ENCODE data around the gene PSMD14. TPM values are rescaled to one million over a fixed set of nuclear protein-coding genes. Genes with fewer than 3 reads are reported as not detected.

The PSMD14 gene
- total and polyA plus RNA-seq, 2 of the 8 experiments (the other 6 are each of a cell fraction or from before 2014, with no cell fraction given): 53.9 to 88.7 TPM

DNA sequence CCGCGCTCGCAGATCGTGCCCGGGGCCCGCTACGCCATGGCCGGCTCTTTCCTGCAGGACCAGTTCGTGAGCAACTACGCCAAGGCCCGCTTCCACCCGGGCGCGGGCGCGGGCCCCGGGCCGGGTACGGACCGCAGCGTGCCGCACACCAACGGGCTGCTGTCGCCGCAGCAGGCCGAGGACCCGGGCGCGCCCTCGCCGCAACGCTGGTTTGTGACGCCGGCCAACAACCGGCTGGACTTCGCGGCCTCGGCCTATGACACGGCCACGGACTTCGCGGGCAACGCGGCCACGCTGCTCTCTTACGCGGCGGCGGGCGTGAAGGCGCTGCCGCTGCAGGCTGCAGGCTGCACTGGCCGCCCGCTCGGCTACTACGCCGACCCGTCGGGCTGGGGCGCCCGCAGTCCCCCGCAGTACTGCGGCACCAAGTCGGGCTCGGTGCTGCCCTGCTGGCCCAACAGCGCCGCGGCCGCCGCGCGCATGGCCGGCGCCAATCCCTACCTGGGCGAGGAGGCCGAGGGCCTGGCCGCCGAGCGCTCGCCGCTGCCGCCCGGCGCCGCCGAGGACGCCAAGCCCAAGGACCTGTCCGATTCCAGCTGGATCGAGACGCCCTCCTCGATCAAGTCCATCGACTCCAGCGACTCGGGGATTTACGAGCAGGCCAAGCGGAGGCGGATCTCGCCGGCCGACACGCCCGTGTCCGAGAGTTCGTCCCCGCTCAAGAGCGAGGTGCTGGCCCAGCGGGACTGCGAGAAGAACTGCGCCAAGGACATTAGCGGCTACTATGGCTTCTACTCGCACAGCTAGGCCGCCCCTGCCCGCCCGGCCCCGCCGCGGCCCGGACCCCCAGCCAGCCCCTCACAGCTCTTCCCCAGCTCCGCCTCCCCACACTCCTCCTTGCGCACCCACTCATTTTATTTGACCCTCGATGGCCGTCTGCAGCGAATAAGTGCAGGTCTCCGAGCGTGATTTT, 115.5 kb downstream of the PSMD14 start:
- POLR2A ChIA-PET (ENCODE audit: partially characterized antibody): interaction anchor here (1.5 kb wide), 1 partner anchor 10 kb away, joined by 7 read pairs; no protein-coding TSS in a partner anchor
- Histone ChIP-seq H2BK120ac (replicated peaks; ENCODE audit: low read depth, low read length) (no peak overlapping the region), H2AFZ (ENCODE audit: low read length) (peak overlapping the region; percentile 48; the same call in 1 of the 2 replicates), H2BK12ac (ENCODE audit: low read depth, low read length) (no peak overlapping the region), H3K14ac (ENCODE audit: insufficient read length) (no peak overlapping the region), H3K36me3 (ENCODE audit: control insufficient read depth in 2 of 4, insufficient read depth in 4 of 4, low read length in 3 of 4) (peaks cover 0 to 3% (median 0%) of the 10 kb centered on the region in 4 experiments; a peak in 1 of 8 replicates), H3K23me2 (ENCODE audit: low read depth, low read length) (peaks cover 12% of the 10 kb centered on the region), H4K5ac (ENCODE audit: insufficient read length, low read depth, low read length) (no peak overlapping the region), H2BK15ac (ENCODE audit: low read length) (no peak overlapping the region), H3K9me3 (ENCODE audit: insufficient read depth in 2 of 2, low read depth in 1 of 2, low read length in 1 of 2) (no peaks in the 10 kb centered on the region), H3K79me2 (ENCODE audit: control insufficient read depth in 1 of 2, insufficient read depth in 2 of 2, low read length in 2 of 2) (no peaks in the 10 kb centered on the region), H3K4ac (replicated peaks; ENCODE audit: insufficient read length, low read depth, low read length) (no peak overlapping the region), H4K91ac (replicated peaks; ENCODE audit: insufficient read length, low read length) (no peak overlapping the region), H2BK20ac (ENCODE audit: low read length) (no peak overlapping the region), H3K4me2 (ENCODE audit: insufficient read depth in 1 of 2, low read depth in 2 of 2, low read length in 2 of 2) (peak overlapping the region; percentile 72 to 99), H4K20me1 (replicated peaks in 1 of 2; ENCODE audit: control insufficient read depth in 1 of 2, insufficient read depth in 2 of 2, low read length in 2 of 2) (peaks cover 3 to 23% of the 10 kb centered on the region in 2 experiments), H3K27ac (ENCODE audit: low read depth, low read length) (no peak overlapping the region), H3K18ac (ENCODE audit: extremely low read depth, low read length) (peak overlapping the region; percentile 38; the same call in 1 of the 2 replicates), H3K4me1 (replicated peaks in 1 of 4; ENCODE audit: control insufficient read depth in 3 of 4, insufficient read depth in 4 of 4, low read length in 3 of 4) (peaks cover 0 to 16% (median 6%) of the 10 kb centered on the region in 4 experiments; a peak in 6 of 7 replicates), H3K79me1 (ENCODE audit: low read depth, low read length) (no peaks in the 10 kb centered on the region), H2AK5ac (ENCODE audit: low read depth, low read length) (no peak overlapping the region), H4K8ac (ENCODE audit: extremely low read depth, insufficient read depth, low read length) (peak overlapping the region; percentile 63; the same call in 1 of the 2 replicates), H3K27me3 (replicated peaks in 1 of 4; ENCODE audit: control insufficient read depth in 3 of 4, extremely low read depth in 1 of 4, insufficient read depth in 3 of 4, low read length in 3 of 4) (peaks cover 83 to 100% (median 98%) of the 10 kb centered on the region in 4 experiments), H3K4me3 (ENCODE audit: extremely low read depth in 1 of 4, insufficient read depth in 2 of 4, low read depth in 3 of 4, low read length in 4 of 4) (peak overlapping the region; percentile 24 to 57 (median 48)), H3K9ac (replicated peaks in 1 of 4; ENCODE audit: extremely low read depth in 1 of 4, low read depth in 3 of 4, low read length in 3 of 4) (no peak overlapping the region), H2BK5ac (ENCODE audit: low read depth, low read length) (no peak overlapping the region), H3K56ac (replicated peaks; ENCODE audit: insufficient read length, low read depth, low read length) (no peak overlapping the region), H3K23ac (ENCODE audit: insufficient read length) (no peak overlapping the region)
- peak in 1 of 2 experiments; percentile 80 for DNase-seq (ENCODE audit: low read depth in 1 of 2, low spot score in 2 of 2)
- no peak for FAIRE-seq
- WGBS, 2 experiments (ENCODE audit: extremely low coverage in 1 of 2, insufficient coverage in 1 of 2, insufficient read length in 1 of 2, insufficient replicate concordance in 2 of 2, low coverage in 1 of 2, low lambda C conversion rate in 2 of 2, missing lambda C conversion rate in 1 of 2): 2% methylated on average over 102 of the region's 125 CpGs; no CpG with 5 or more reads in 1 of the 2 experiments
- CTCF ChIA-PET (ENCODE audit: partially characterized antibody): interaction anchor here (1.2 to 1.5 kb wide), 2 partner anchors 9 to 14 kb away, joined by 3 to 4 read pairs; no protein-coding TSS in a partner anchor
- TF ChIP-seq SIX5 (IDR thresholded peaks at IDR 0.05; ENCODE audit: low read depth, low read length): no peak
- TF ChIP-seq POLR2A (IDR thresholded peaks at IDR 0.05; ENCODE audit: control extremely low read depth in 1 of 2, low read depth in 2 of 2, low read length in 2 of 2): no peak
- TF ChIP-seq TAF1 (IDR thresholded peaks at IDR 0.05; ENCODE audit: low read depth, low read length): no peak

All from H1 (cell line).